Measurements from ENCODE around the gene BCAT1.
A peak's percentile ranks its signal among the peaks of the same experiment; 100 is the strongest.
"Not testable (repeated sequence)": the region's sequence is repeated elsewhere in the genome, so short reads cannot be mapped to it uniquely, and the experiment has no call there.

Gene BCAT1

GRCh38 chr12:24856541-24856940 lies 92.4 kb downstream of the BCAT1 start:
- DNase-seq (ENCODE audit: low read depth in 2 of 2): no peak

GRCh38 chr12:24854908-24855307 lies 94.0 kb downstream of the BCAT1 start:
- DNase-seq (ENCODE audit: low read depth in 2 of 2): no peak

- no peak for DNase-seq (ENCODE audit: low read depth in 2 of 2)
Observed at GRCh38 chr12:24854017-24854416, 94.9 kb downstream of the BCAT1 start.

- DNase-seq (ENCODE audit: low read depth in 2 of 2): no peak
Observed at GRCh38 chr12:24853588-24853987, 95.3 kb downstream of the BCAT1 start.

GRCh38 chr12:24853094-24853493 lies 95.8 kb downstream of the BCAT1 start:
- no peak for DNase-seq (ENCODE audit: low read depth in 2 of 2)

- DNase-seq (ENCODE audit: low read depth in 2 of 2): no peak
Observed at GRCh38 chr12:24852420-24852819, 96.5 kb downstream of the BCAT1 start.

GRCh38 chr12:24851883-24852282 lies 97.0 kb downstream of the BCAT1 start:
- DNase-seq (ENCODE audit: low read depth in 2 of 2): not testable (repeated sequence)

- no peak for DNase-seq (ENCODE audit: low read depth in 2 of 2)
Observed at GRCh38 chr12:24851341-24851740, 97.6 kb downstream of the BCAT1 start.

GRCh38 chr12:24850496-24850895 lies 98.4 kb downstream of the BCAT1 start:
- no peak for DNase-seq (ENCODE audit: low read depth in 2 of 2)

- DNase-seq (ENCODE audit: low read depth in 2 of 2): no peak
Observed at GRCh38 chr12:24848941-24849477, 99.9 kb downstream of the BCAT1 start.

- DNase-seq (ENCODE audit: low read depth in 2 of 2): no peak
Observed at GRCh38 chr12:24846689-24847088, 102.2 kb downstream of the BCAT1 start.

GRCh38 chr12:24845615-24846014 lies 103.3 kb downstream of the BCAT1 start:
- DNase-seq (ENCODE audit: low read depth in 2 of 2): no peak

- DNase-seq (ENCODE audit: low read depth in 2 of 2): no peak
Observed at GRCh38 chr12:24840046-24840800, 108.7 kb downstream of the BCAT1 start.

GRCh38 chr12:24839268-24839791 lies 109.6 kb downstream of the BCAT1 start:
- peak; percentile 8 to 14 for DNase-seq (ENCODE audit: low read depth in 2 of 2)

- DNase-seq (ENCODE audit: low read depth in 2 of 2): no peak
Observed at GRCh38 chr12:24838531-24838950, 110.4 kb downstream of the BCAT1 start.

GRCh38 chr12:24835377-24835776 lies 113.5 kb downstream of the BCAT1 start:
- DNase-seq (ENCODE audit: low read depth in 2 of 2): no peak

GRCh38 chr12:24833513-24833912 lies 115.4 kb downstream of the BCAT1 start:
- DNase-seq (ENCODE audit: low read depth in 2 of 2): no peak

GRCh38 chr12:24823808-24824515 lies 124.9 kb downstream of the BCAT1 start:
- no peak for DNase-seq (ENCODE audit: low read depth in 2 of 2)

- DNase-seq (ENCODE audit: low read depth in 2 of 2): no peak
Observed at GRCh38 chr12:24822121-24822899, 126.6 kb downstream of the BCAT1 start.

- DNase-seq (ENCODE audit: low read depth in 2 of 2): no peak
Observed at GRCh38 chr12:24821691-24822090, 127.2 kb downstream of the BCAT1 start.

- no peak for DNase-seq (ENCODE audit: low read depth in 2 of 2)
Observed at GRCh38 chr12:24820872-24821271, 128.0 kb downstream of the BCAT1 start.

- no peak for DNase-seq (ENCODE audit: low read depth in 2 of 2)
Observed at GRCh38 chr12:24818351-24818750, 130.6 kb downstream of the BCAT1 start.
